Colonic mucosa (tissue), 4 donors: ENCODE data around the gene SMIM27. TPM values are rescaled to one million over a fixed set of nuclear protein-coding genes. Genes with fewer than 3 reads are reported as not detected.

Source experiments
- DNase-seq: peaks from one replicate; pipeline ENCODE4 v3.0.0-alpha.2; 2020
- H3K27ac ChIP-seq: fragments of 200-600 bp; one replicate; pipeline ENCODE4 v1.8.0; 2021
- H3K27me3 ChIP-seq: fragments of 200-600 bp; one replicate; pipeline ENCODE4 v1.8.0; 2021
- H3K36me3 ChIP-seq: fragments of 200-600 bp; one replicate; pipeline ENCODE4 v1.8.0; 2021
- H3K4me1 ChIP-seq: fragments of 200-600 bp; one replicate; pipeline ENCODE4 v1.8.0; 2021; ENCODE audit warnings: mild to moderate bottlenecking
- H3K4me3 ChIP-seq: fragments of 200-600 bp; one replicate; pipeline ENCODE4 v1.8.0; 2021
- H3K9ac ChIP-seq, 2 donors: one replicate each; pipeline ENCODE4 v1.7.0; 2013; ENCODE audit warnings: control low read depth in 2 of 2, low read depth in 2 of 2, low read length in 2 of 2
- H3K9me3 ChIP-seq: fragments of 200-600 bp; one replicate; pipeline ENCODE4 v1.8.0; 2021
- intact Hi-C: fragments of 100-400 bp; cut with DNase I; formaldehyde crosslinking; loops from one replicate; pipeline ENCODE4 v1.14.1; 2022
- total RNA-seq, 2 donors: library from RNA; stranded (reverse); fragmentation: NEBNext Ultra II Directional in 1 of 2; extraction: Animal tissue kit (Norgen Biotek cat#: 25700) in 1 of 2; gene quantifications; one replicate each; pipeline ENCODE4 v1.2.1, GENCODE V29; 2021
- TF ChIP-seq, protein P1 (sequence below): fragments of 200-600 bp; IDR thresholded peaks from one replicate; pipeline ENCODE4 v1.8.0; 2022; ENCODE audit warnings: antibody characterized with exemption, mild to moderate bottlenecking
- donor health status: healthy.
- donor health status: DM: no; HTN: no; CAD: no.
- donor health status: DM: no; HTN: no; CAD: no.

Gene SMIM27
- total RNA-seq, 2 donors from 2014 or later = 7.4 to 10.9 TPM

DNA sequence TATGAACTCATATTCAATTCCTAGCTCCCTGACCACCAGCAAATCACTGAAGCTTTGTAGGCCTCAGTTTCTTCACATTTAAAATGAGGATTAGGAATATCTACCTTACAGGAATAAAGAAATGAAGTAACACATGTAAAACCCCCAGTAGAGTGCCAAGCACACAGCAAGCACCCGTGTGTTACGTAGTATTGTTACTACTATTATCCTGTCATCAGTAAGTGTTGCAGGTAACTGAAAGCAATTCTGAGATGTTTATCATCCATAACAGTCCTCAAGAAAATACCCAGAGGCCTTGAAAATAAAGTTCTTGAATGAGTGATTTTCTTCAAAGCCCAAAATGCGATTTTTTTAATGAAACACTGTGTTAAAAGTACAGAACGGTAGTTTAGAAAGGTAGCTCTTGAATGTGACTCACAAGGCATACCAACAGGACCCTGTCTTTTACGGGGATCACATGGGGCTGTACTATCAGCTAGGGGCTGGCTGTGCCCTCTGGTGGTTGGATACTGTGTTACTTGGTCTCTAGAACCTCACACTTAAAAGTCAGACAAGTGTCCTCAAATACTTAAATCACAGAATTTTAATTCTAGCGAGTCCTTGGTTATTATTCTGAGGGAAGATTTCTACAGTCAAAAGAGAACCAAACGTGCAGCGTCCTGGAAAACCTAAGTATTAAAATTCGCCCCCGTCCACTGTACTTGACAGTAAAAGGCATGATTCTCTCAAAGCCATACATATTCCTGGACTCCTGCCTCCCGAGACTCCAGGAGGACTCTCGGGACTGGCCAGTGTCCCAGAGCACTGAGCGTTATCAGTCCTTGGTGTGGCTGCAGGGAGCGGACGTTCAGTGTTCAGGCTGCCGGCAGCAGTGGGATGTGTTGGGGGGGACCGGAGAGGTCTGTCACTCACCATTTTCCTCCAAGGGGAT is 20.1 kb downstream of the SMIM27 start:
- no peaks in the 10 kb centered on the region for H3K9me3 ChIP-seq
- no peaks in the 10 kb centered on the region for H3K27me3 ChIP-seq
- peak overlapping the region; percentile 97 for H3K27ac ChIP-seq
- peaks cover 9% of the 10 kb centered on the region for H3K4me1 ChIP-seq
- H3K4me3 ChIP-seq = peak overlapping the region; percentile 76
- TF ChIP-seq, protein P1, sequence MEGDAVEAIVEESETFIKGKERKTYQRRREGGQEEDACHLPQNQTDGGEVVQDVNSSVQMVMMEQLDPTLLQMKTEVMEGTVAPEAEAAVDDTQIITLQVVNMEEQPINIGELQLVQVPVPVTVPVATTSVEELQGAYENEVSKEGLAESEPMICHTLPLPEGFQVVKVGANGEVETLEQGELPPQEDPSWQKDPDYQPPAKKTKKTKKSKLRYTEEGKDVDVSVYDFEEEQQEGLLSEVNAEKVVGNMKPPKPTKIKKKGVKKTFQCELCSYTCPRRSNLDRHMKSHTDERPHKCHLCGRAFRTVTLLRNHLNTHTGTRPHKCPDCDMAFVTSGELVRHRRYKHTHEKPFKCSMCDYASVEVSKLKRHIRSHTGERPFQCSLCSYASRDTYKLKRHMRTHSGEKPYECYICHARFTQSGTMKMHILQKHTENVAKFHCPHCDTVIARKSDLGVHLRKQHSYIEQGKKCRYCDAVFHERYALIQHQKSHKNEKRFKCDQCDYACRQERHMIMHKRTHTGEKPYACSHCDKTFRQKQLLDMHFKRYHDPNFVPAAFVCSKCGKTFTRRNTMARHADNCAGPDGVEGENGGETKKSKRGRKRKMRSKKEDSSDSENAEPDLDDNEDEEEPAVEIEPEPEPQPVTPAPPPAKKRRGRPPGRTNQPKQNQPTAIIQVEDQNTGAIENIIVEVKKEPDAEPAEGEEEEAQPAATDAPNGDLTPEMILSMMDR = peak; percentile 67
- no peaks in the 10 kb centered on the region for H3K36me3 ChIP-seq
- peak overlapping the region; percentile 76 to 98 for H3K9ac ChIP-seq
- peak; percentile 80 for DNase-seq
- intact Hi-C loops = loop anchor here (2.0 to 10.0 kb wide), 3 partner anchors 47 to 189 kb away; partner anchors contain the start of gene RIGI

DNA sequence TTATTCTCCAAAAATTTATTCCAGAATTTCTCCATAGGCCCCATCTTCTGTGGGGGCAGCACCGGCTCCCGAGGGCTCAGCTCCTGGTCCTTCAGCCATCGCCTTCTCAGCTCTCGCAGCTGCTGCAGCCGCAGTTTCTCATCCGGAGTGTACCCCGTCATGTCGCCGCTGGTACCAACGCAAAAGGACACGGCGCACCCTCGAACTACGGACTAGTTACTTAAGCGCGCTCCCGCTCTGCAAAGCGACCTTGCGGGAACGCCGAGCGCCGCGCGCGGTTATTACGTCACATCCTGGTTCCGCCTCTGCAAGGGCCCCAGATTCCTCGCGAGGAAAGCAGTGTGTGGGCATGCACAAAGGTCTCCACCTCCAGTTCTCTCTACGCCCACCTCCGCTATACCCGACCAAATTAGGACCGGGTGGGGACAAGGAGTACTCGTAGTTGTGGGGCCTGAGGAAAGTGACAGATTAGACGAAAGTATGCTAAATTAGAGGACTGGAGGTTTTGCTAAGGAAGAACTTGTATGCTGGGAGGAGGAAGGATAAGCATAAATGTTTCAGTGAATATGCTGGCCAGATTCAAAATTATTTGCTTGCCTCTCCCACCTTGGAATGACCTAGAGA is 20.9 kb downstream of the SMIM27 start, which contains the start of gene NDUFB6:
Gene NDUFB6 (minus strand): TSS at position 260 of the 624 bp plus-strand sequence. CDS start 99 bp downstream, at position 161.
- H3K9me3 ChIP-seq = no peaks in the 10 kb centered on the region
- H3K4me3 ChIP-seq = peak within 1 kb of the TSS; percentile 76
- intact Hi-C loops = loop anchor here (2.0 to 10.0 kb wide), 3 partner anchors 48 to 190 kb away; partner anchors contain the start of gene RIGI

DNA sequence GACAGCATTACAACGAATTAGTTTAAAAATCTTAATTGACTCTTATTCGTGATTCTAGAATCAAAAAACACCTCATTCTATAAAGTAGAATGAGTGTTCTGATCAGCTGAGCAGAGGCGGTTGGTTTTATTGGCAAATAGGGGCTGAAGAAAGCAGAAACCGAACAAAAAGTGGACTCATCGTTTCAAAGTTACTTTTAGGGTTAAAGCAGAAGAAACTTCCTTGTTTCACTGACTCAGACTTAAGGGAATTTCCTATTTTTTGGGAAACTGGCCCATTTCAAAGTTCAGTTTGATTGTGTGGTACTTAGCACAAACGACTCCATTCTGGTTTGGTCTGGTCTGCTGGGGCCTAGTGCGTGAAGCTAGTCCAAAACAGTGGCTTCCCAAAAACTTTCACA is 21.7 kb downstream of the SMIM27 start:
- Histone ChIP-seq H3K9me3 (no peaks in the 10 kb centered on the region), H3K36me3 (no peaks in the 10 kb centered on the region), H3K4me3 (peak overlapping the region; percentile 76), H3K4me1 (peaks cover 9% of the 10 kb centered on the region), H3K9ac (no peak overlapping the region), H3K27me3 (no peaks in the 10 kb centered on the region), H3K27ac (no peak overlapping the region)
- intact Hi-C loops = loop anchor here (2.0 to 10.0 kb wide), 3 partner anchors 49 to 191 kb away; partner anchors contain the start of gene RIGI
- TF ChIP-seq, protein P1 = no peak
- DNase-seq = no peak

More for the DNA sequence above, 20.9 kb downstream of the SMIM27 start, which contains the start of gene NDUFB6:
- TF ChIP-seq, protein P1 = no peak
- DNase-seq = peak; percentile 97
- Histone ChIP-seq H3K36me3 (no peaks in the 10 kb centered on the region), H3K9ac (peak within 1 kb of the TSS; percentile 76 to 98), H3K27me3 (no peaks in the 10 kb centered on the region), H3K4me1 (peaks cover 9% of the 10 kb centered on the region), H3K27ac (peak within 1 kb of the TSS; percentile 97)

DNA sequence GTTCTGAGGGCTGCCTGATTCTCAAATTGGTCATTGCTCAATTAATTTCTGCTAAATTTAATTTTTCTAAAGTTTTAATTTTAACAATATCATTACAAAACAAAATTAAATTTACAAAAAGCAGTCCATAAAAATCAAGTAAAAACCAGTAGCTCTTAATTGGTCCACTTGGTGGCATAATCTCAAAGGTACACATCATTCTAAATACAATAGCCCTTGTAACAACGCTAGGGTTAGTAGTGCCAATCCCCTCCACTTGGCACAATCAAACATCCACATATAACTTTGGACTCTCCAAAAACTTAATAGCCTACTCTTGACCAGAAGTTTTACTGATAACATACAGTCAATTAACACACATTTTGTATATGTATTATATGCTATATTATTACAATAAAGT is 22.7 kb downstream of the SMIM27 start:
- peaks cover 9% of the 10 kb centered on the region for H3K4me1 ChIP-seq
- no peaks in the 10 kb centered on the region for H3K9me3 ChIP-seq
- intact Hi-C loops = loop anchor here (5.0 to 10.0 kb wide), 2 partner anchors 50 to 143 kb away; partner anchors contain the start of gene RIGI

DNA sequence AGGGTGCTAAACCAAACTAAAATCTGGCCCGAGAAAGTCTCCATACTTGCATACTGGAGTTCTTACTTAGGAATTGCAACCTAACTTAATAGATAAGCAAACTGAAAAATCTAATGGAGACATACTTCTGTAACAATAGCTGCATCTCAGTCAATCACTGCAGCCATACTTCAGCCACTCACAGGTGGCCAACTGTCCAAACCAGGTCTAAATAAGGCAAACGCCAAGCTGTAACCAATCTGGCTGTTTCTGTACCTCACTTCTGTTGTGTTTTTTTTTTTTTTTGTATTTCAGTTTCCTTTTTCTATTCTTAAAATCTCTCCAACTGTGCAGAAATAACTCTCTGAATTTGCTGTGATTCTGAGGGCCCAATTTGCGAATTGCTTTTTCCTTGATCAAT is 25.2 kb downstream of the SMIM27 start:
- no peaks in the 10 kb centered on the region for H3K27me3 ChIP-seq
- H3K9ac ChIP-seq = no peak overlapping the region
- intact Hi-C loops = loop anchor here (10.0 kb wide), 1 partner anchor 53 kb away; the partner anchor contains the start of gene RIGI
- H3K36me3 ChIP-seq = no peaks in the 10 kb centered on the region
- no peaks in the 10 kb centered on the region for H3K9me3 ChIP-seq
- DNase-seq = no peak
- no peak overlapping the region for H3K27ac ChIP-seq
- TF ChIP-seq, protein P1 = no peak
- H3K4me3 ChIP-seq = no peak overlapping the region
- no peaks in the 10 kb centered on the region for H3K4me1 ChIP-seq

More for the DNA sequence above, 22.7 kb downstream of the SMIM27 start:
- no peak for DNase-seq
- H3K27ac ChIP-seq = no peak overlapping the region
- TF ChIP-seq, protein P1 = no peak
- no peaks in the 10 kb centered on the region for H3K27me3 ChIP-seq
- H3K36me3 ChIP-seq = no peaks in the 10 kb centered on the region
- H3K4me3 ChIP-seq = no peak overlapping the region
- no peak overlapping the region for H3K9ac ChIP-seq
